GM23338 (cell line): ENCODE results near the gene AXIN2. TPM values are rescaled to one million over a fixed set of nuclear protein-coding genes. Genes with fewer than 3 reads are reported as not detected.

Experiments used
- ATAC-seq: fragments of 200-7000 bp; cut with Tn5 transposase; 3 replicates; pipeline ENCODE4 v1.9.1; 2020
- DNase-seq: peaks from one replicate; pipeline ENCODE4 v3.0.0-alpha.2; 2015; ENCODE audit warnings: low spot score
- H2AFZ ChIP-seq: fragments of 200-600 bp; sonication (generic); 2 replicates; pipeline ENCODE4 v1.8.0; 2016; ENCODE audit warnings: antibody characterized with exemption, mild to moderate bottlenecking, moderate library complexity
- H3F3A ChIP-seq: fragments of 200-600 bp; sonication (generic); replicated peaks from 2 replicates; pipeline ENCODE4 v1.8.0; 2017; ENCODE audit warnings: antibody characterized with exemption, mixed run types, low read depth
- H3K27ac ChIP-seq: fragments of 200-600 bp; sonication (generic); 2 replicates; pipeline ENCODE4 v1.6.1; 2016; ENCODE audit warnings: low read depth
- H3K27me3 ChIP-seq: fragments of 200-600 bp; sonication (generic); 2 replicates; pipeline ENCODE4 v1.8.0; 2016; ENCODE audit warnings: mild to moderate bottlenecking, mixed run types, moderate library complexity; ENCODE audit not compliant: insufficient read depth
- H3K36me3 ChIP-seq: fragments of 200-600 bp; sonication (generic); 2 replicates; pipeline ENCODE4 v1.8.0; 2016; ENCODE audit warnings: mild to moderate bottlenecking; ENCODE audit not compliant: insufficient read depth
- H3K4me1 ChIP-seq: fragments of 200-600 bp; sonication (generic); 2 replicates; pipeline ENCODE4 v1.8.0; 2016; ENCODE audit warnings: mild to moderate bottlenecking, moderate library complexity; ENCODE audit not compliant: insufficient read depth
- H3K4me2 ChIP-seq: fragments of 200-600 bp; sonication (generic); 2 replicates; pipeline ENCODE4 v1.7.1; 2017; ENCODE audit warnings: mixed run types
- H3K4me3 ChIP-seq: fragments of 200-600 bp; sonication (generic); 2 replicates; pipeline ENCODE4 v1.6.1; 2016; ENCODE audit warnings: mixed run types
- H3K79me2 ChIP-seq: fragments of 200-600 bp; sonication (generic); replicated peaks from 2 replicates; pipeline ENCODE4 v1.8.0; 2017; ENCODE audit warnings: mild to moderate bottlenecking; ENCODE audit not compliant: insufficient read depth
- H3K9me2 ChIP-seq: fragments of 200-600 bp; sonication (generic); 2 replicates; pipeline ENCODE4 v1.8.0; 2017; ENCODE audit not compliant: insufficient read depth
- H4K20me1 ChIP-seq: fragments of 200-600 bp; sonication (generic); replicated peaks from 2 replicates; pipeline ENCODE4 v1.8.0; 2017; ENCODE audit warnings: mild to moderate bottlenecking; ENCODE audit not compliant: insufficient read depth
- H3K27ac Mint-ChIP-seq: 2 replicates; pipeline ENCODE4 v1.8.0; 2020; ENCODE audit warnings: inconsistent platforms, mild to moderate bottlenecking, moderate library complexity, mixed read lengths
- H3K27me3 Mint-ChIP-seq: 3 replicates; pipeline ENCODE4 v1.8.0; 2022; ENCODE audit warnings: low read depth, mild to moderate bottlenecking, moderate library complexity, mixed read lengths, inconsistent platforms; ENCODE audit not compliant: insufficient read depth, poor library complexity
- H3K36me3 Mint-ChIP-seq: 3 replicates; pipeline ENCODE4 v1.8.0; 2021; ENCODE audit warnings: low read depth, mild to moderate bottlenecking, inconsistent platforms, moderate library complexity, mixed read lengths
- H3K4me1 Mint-ChIP-seq: 3 replicates; pipeline ENCODE4 v1.8.0; 2020; ENCODE audit warnings: mild to moderate bottlenecking, inconsistent platforms, mixed read lengths
- H3K4me3 Mint-ChIP-seq: 3 replicates; pipeline ENCODE4 v1.8.0; 2021; ENCODE audit warnings: moderate library complexity, mild to moderate bottlenecking, inconsistent platforms, mixed read lengths
- H3K9me3 Mint-ChIP-seq: 3 replicates; pipeline ENCODE4 v1.8.0; 2020; ENCODE audit warnings: moderate library complexity, mild to moderate bottlenecking, inconsistent platforms, mixed read lengths
- CREB1 ChIP-seq: fragments of 250-450 bp; sonication (Bioruptor Pico); IDR thresholded peaks from 2 replicates; pipeline ENCODE4 v1.5.0; 2020; ENCODE audit warnings: low read depth, mild to moderate bottlenecking, moderate library complexity
- CTCF ChIP-seq, 2 experiments: fragments of 200-600 bp in 1 of 2; sonication (generic) in 1 of 2; conservative IDR thresholded peaks; 2 replicates each; pipeline versions ENCODE4 v1.5.1 to v1.6.1; 2016 to 2017; ENCODE audit warnings: antibody characterized with exemption in 2 of 2, low read depth in 2 of 2, mild to moderate bottlenecking in 2 of 2, moderate library complexity in 1 of 2
- EZH2 ChIP-seq: fragments of 200-600 bp; sonication (generic); IDR thresholded peaks from one replicate; pipeline ENCODE4 v1.8.0; 2017; ENCODE audit warnings: antibody characterized with exemption, mild to moderate bottlenecking, low read depth; ENCODE audit not compliant: unreplicated experiment
- JUNB ChIP-seq: IDR thresholded peaks from one replicate; pipeline ENCODE4 v1.6.1; 2016; ENCODE audit warnings: antibody characterized with exemption; ENCODE audit not compliant: unreplicated experiment
- NANOG ChIP-seq: IDR thresholded peaks from 2 replicates; pipeline ENCODE4 v1.6.1; 2016; ENCODE audit warnings: antibody characterized with exemption, borderline replicate concordance
- POLR2AphosphoS5 ChIP-seq: IDR thresholded peaks from 2 replicates; pipeline ENCODE4 v1.6.1; 2016; ENCODE audit warnings: antibody characterized with exemption, low read depth
- REST ChIP-seq: IDR thresholded peaks from one replicate; pipeline ENCODE4 v1.6.1; 2018; ENCODE audit warnings: antibody characterized with exemption; ENCODE audit not compliant: unreplicated experiment
- STAT1 ChIP-seq: IDR thresholded peaks from one replicate; pipeline ENCODE4 v1.6.1; 2016; ENCODE audit warnings: antibody characterized with exemption; ENCODE audit not compliant: unreplicated experiment
- ZNF114 ChIP-seq: fragments of 250-450 bp; sonication (Bioruptor Pico); IDR thresholded peaks from 2 replicates; pipeline ENCODE4 v1.5.0; 2020; ENCODE audit warnings: mild to moderate bottlenecking, moderate library complexity
- ZNF331 ChIP-seq: fragments of 250-450 bp; sonication (Bioruptor Pico); IDR thresholded peaks from 2 replicates; pipeline ENCODE4 v1.5.0; 2020; ENCODE audit warnings: low read depth, mild to moderate bottlenecking, moderate library complexity
- polyA plus RNA-seq: library from polyadenylated mRNA; unstranded; fragments of >200 nt; fragmentation: Nextera tagmentation; extraction: Ambion mirVana; gene quantifications from 2 replicates; pipeline ENCODE4 v1.2.1, GENCODE V29; 2016
- total RNA-seq: library from RNA; depleted of rRNA; stranded (reverse); fragments of >200 nt; shearing (Covaris generic); gene quantifications from 2 replicates; pipeline ENCODE4 v1.2.3, GENCODE V29; 2014
- TF ChIP-seq, protein P1 (sequence below): fragments of 250-450 bp; sonication (Bioruptor Pico); IDR thresholded peaks from 2 replicates; pipeline ENCODE4 v1.5.0; 2020; ENCODE audit warnings: mild to moderate bottlenecking, moderate library complexity
- TF ChIP-seq, protein P2 (sequence below): IDR thresholded peaks from 2 replicates; pipeline ENCODE4 v1.6.1; 2016; ENCODE audit warnings: antibody characterized with exemption

Gene AXIN2
- total and polyA plus RNA-seq, 2 experiments from 2014 or later: 8.0 to 32.7 TPM

GRCh38 chr17:65495122-65496055 is 66.1 kb downstream of the AXIN2 start:
- Histone ChIP-seq H3K4me2 (peak overlapping the region; percentile 66), H3F3A (no peaks in the 10 kb centered on the region), H3K79me2 (no peaks in the 10 kb centered on the region; the same call in 1 of the 2 replicates), H3K9me2 (peaks cover 19% of the 10 kb centered on the region), H3K27me3 (no peaks in the 10 kb centered on the region), H4K20me1 (no peaks in the 10 kb centered on the region), H3K36me3 (no peaks in the 10 kb centered on the region; the same call in 1 of the 2 replicates), H3K4me1 (peaks cover 17% of the 10 kb centered on the region), H3K4me3 (peak overlapping the region; percentile 43), H2AFZ (peak overlapping the region; percentile 10; the same call in 1 of the 2 replicates), H3K27ac (peak overlapping the region; percentile 68; the same call in 1 of the 2 replicates)
- H3K4me3 Mint-ChIP-seq: peak overlapping the region; percentile 62
- H3K27ac Mint-ChIP-seq: peak overlapping the region; percentile 90
- H3K9me3 Mint-ChIP-seq: peaks cover 2% of the 10 kb centered on the region; the same call in 1 of the 3 replicates
- DNase-seq (peak; percentile 91), ATAC-seq (peak; percentile 96)
- peaks cover 41% of the 10 kb centered on the region for H3K4me1 Mint-ChIP-seq
- H3K27me3 Mint-ChIP-seq: peaks cover 13% of the 10 kb centered on the region
- peaks cover 3% of the 10 kb centered on the region; the same call in 1 of the 3 replicates for H3K36me3 Mint-ChIP-seq
- no peak for TF ChIP-seq EZH2
- no peak for TF ChIP-seq ZNF114
- peak in 1 of 2 experiments; percentile 40; a peak in 2 of 4 replicates for TF ChIP-seq CTCF (conservative IDR thresholded peaks at IDR 0.05; ENCODE audit: low read depth in 2 of 2)
- TF ChIP-seq JUNB: no peak
- TF ChIP-seq, protein P1, sequence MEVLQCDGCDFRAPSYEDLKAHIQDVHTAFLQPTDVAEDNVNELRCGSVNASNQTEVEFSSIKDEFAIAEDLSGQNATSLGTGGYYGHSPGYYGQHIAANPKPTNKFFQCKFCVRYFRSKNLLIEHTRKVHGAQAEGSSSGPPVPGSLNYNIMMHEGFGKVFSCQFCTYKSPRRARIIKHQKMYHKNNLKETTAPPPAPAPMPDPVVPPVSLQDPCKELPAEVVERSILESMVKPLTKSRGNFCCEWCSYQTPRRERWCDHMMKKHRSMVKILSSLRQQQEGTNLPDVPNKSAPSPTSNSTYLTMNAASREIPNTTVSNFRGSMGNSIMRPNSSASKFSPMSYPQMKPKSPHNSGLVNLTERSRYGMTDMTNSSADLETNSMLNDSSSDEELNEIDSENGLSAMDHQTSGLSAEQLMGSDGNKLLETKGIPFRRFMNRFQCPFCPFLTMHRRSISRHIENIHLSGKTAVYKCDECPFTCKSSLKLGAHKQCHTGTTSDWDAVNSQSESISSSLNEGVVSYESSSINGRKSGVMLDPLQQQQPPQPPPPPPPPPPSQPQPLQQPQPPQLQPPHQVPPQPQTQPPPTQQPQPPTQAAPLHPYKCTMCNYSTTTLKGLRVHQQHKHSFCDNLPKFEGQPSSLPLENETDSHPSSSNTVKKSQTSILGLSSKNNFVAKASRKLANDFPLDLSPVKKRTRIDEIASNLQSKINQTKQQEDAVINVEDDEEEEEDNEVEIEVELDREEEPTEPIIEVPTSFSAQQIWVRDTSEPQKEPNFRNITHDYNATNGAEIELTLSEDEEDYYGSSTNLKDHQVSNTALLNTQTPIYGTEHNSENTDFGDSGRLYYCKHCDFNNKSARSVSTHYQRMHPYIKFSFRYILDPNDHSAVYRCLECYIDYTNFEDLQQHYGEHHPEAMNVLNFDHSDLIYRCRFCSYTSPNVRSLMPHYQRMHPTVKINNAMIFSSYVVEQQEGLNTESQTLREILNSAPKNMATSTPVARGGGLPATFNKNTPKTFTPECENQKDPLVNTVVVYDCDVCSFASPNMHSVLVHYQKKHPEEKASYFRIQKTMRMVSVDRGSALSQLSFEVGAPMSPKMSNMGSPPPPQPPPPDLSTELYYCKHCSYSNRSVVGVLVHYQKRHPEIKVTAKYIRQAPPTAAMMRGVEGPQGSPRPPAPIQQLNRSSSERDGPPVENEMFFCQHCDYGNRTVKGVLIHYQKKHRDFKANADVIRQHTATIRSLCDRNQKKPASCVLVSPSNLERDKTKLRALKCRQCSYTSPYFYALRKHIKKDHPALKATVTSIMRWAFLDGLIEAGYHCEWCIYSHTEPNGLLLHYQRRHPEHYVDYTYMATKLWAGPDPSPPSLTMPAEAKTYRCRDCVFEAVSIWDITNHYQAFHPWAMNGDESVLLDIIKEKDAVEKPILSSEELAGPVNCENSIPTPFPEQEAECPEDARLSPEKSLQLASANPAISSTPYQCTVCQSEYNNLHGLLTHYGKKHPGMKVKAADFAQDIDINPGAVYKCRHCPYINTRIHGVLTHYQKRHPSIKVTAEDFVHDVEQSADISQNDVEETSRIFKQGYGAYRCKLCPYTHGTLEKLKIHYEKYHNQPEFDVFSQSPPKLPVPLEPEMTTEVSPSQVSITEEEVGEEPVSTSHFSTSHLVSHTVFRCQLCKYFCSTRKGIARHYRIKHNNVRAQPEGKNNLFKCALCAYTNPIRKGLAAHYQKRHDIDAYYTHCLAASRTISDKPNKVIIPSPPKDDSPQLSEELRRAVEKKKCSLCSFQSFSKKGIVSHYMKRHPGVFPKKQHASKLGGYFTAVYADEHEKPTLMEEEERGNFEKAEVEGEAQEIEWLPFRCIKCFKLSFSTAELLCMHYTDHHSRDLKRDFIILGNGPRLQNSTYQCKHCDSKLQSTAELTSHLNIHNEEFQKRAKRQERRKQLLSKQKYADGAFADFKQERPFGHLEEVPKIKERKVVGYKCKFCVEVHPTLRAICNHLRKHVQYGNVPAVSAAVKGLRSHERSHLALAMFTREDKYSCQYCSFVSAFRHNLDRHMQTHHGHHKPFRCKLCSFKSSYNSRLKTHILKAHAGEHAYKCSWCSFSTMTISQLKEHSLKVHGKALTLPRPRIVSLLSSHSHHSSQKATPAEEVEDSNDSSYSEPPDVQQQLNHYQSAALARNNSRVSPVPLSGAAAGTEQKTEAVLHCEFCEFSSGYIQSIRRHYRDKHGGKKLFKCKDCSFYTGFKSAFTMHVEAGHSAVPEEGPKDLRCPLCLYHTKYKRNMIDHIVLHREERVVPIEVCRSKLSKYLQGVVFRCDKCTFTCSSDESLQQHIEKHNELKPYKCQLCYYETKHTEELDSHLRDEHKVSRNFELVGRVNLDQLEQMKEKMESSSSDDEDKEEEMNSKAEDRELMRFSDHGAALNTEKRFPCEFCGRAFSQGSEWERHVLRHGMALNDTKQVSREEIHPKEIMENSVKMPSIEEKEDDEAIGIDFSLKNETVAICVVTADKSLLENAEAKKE (CRISPR knock-in tag): peak; percentile 71; the same call in 1 of the 2 replicates
- TF ChIP-seq ZNF331 (CRISPR knock-in tag): no peak
- peak; percentile 66 for TF ChIP-seq NANOG
- no peak for TF ChIP-seq REST
- peak; percentile 25; the same call in 1 of the 2 replicates for TF ChIP-seq CREB1 (CRISPR knock-in tag)
- TF ChIP-seq POLR2AphosphoS5: 0 out of 2 replicates have a peak, but pooled peaks have one; percentile 31
- TF ChIP-seq, protein P2, sequence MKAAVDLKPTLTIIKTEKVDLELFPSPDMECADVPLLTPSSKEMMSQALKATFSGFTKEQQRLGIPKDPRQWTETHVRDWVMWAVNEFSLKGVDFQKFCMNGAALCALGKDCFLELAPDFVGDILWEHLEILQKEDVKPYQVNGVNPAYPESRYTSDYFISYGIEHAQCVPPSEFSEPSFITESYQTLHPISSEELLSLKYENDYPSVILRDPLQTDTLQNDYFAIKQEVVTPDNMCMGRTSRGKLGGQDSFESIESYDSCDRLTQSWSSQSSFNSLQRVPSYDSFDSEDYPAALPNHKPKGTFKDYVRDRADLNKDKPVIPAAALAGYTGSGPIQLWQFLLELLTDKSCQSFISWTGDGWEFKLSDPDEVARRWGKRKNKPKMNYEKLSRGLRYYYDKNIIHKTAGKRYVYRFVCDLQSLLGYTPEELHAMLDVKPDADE: peak; percentile 62; the same call in 1 of the 2 replicates
- no peak for TF ChIP-seq STAT1
